ENCODE results near the gene ALOX5AP.

The ALOX5AP gene

DNA sequence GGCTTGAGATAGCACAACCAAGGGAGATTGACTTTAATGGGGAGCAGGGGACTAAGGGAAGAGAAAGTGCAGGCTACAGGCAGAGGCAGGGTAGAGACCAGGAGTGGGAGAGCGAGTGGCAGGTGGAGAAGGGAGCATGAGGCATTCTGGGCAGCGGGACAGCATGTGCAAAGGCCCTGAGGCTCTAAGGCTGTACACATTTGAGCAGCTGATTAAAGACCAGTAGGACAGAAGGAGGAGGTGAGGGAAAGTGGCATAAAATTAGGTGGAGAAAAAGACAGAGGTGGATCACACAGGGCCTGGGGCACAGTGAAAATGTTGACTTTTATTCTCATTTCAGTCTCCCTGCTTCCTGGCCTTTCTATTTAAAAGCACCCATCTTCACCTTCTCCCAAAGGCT, 74.4 kb downstream of the ALOX5AP start:
- TF ChIP-seq MYC (IDR thresholded peaks at IDR 0.05; ENCODE audit: low read depth, low read length), result no peak
- TF ChIP-seq, protein P1, sequence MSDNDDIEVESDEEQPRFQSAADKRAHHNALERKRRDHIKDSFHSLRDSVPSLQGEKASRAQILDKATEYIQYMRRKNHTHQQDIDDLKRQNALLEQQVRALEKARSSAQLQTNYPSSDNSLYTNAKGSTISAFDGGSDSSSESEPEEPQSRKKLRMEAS (IDR thresholded peaks at IDR 0.05; ENCODE audit: low read depth, low read length), result no peak
- TF ChIP-seq POLR2A (IDR thresholded peaks at IDR 0.05; ENCODE audit: extremely low read depth, insufficient read length), result no peak
- TF ChIP-seq, protein P2, sequence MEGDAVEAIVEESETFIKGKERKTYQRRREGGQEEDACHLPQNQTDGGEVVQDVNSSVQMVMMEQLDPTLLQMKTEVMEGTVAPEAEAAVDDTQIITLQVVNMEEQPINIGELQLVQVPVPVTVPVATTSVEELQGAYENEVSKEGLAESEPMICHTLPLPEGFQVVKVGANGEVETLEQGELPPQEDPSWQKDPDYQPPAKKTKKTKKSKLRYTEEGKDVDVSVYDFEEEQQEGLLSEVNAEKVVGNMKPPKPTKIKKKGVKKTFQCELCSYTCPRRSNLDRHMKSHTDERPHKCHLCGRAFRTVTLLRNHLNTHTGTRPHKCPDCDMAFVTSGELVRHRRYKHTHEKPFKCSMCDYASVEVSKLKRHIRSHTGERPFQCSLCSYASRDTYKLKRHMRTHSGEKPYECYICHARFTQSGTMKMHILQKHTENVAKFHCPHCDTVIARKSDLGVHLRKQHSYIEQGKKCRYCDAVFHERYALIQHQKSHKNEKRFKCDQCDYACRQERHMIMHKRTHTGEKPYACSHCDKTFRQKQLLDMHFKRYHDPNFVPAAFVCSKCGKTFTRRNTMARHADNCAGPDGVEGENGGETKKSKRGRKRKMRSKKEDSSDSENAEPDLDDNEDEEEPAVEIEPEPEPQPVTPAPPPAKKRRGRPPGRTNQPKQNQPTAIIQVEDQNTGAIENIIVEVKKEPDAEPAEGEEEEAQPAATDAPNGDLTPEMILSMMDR (IDR thresholded peaks at IDR 0.05; ENCODE audit: low read depth, low read length), result no peak

DNA sequence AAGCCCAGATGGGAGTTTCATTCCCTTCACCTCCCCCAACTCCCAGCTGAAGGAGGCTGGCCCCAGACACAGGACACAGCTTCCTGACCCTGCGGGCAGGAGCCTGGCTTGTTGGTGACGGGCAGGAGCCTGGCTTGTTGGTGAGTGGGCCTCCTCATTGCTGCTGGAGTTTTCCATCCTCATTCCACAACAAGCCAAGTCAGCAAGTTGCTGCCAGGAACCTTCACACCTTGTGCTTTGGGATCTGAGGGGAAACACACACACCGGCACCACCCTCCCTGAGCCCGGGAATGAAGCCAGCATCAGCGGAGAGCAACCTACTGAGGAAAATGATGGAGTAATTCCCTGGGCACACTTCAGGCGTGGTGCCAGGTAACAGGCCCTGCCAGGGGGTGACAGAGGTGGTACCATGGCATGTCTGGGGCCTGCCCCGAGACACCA, 74.9 kb downstream of the ALOX5AP start:
- no peak for DNase-seq (ENCODE audit: low read depth)
- no peak overlapping the region for H3K4me3 ChIP-seq (ENCODE audit: low read depth, low read length)
- TF ChIP-seq MYC (IDR thresholded peaks at IDR 0.05; ENCODE audit: low read depth, low read length) (no peak), POLR2A (IDR thresholded peaks at IDR 0.05; ENCODE audit: extremely low read depth, insufficient read length) (no peak)
- TF ChIP-seq, protein P1 (IDR thresholded peaks at IDR 0.05; ENCODE audit: low read depth, low read length), result no peak
- TF ChIP-seq, protein P2 (IDR thresholded peaks at IDR 0.05; ENCODE audit: low read depth, low read length), result no peak

More for the DNA sequence above, 74.4 kb downstream of the ALOX5AP start:
- H3K4me3 ChIP-seq (ENCODE audit: low read depth, low read length), result no peak overlapping the region
- no peak for DNase-seq (ENCODE audit: low read depth)

DNA sequence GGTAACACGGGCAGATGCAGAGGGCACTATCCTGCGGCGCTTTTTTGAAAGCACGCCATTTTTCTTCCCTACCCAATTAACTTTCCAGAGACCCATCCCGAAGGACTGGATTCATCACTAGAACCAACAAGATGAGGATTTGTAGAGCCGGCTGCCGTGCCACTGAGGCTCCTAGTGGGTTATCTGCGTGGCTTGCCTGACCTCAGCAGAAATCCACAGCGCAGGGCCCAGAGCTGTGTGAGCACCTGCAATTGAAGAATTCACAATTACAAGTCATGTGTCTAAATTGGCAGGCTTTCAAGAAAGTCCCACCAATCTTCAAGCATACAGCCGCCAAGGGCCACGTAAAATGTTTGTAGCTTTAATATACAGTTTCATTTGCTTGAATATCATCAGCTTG, 75.5 kb downstream of the ALOX5AP start:
- TF ChIP-seq, protein P1 (IDR thresholded peaks at IDR 0.05; ENCODE audit: low read depth, low read length), result no peak
- TF ChIP-seq, protein P2 (IDR thresholded peaks at IDR 0.05; ENCODE audit: low read depth, low read length), result no peak
- no peak for TF ChIP-seq POLR2A (IDR thresholded peaks at IDR 0.05; ENCODE audit: extremely low read depth, insufficient read length)
- no peak for TF ChIP-seq MYC (IDR thresholded peaks at IDR 0.05; ENCODE audit: low read depth, low read length)
- DNase-seq (ENCODE audit: low read depth), result no peak
- H3K4me3 ChIP-seq (ENCODE audit: low read depth, low read length), result no peak overlapping the region

Data from NB4 (cell line).